Panc1 (cell line): Measurements from ENCODE around the gene TAB3. TPM values are rescaled to one million over a fixed set of nuclear protein-coding genes. Genes with fewer than 3 reads are reported as not detected.

ENCODE experiments used
- ATAC-seq: fragments of 200-7000 bp; cut with Tn5 transposase; 2 replicates; pipeline ENCODE4 v1.9.1; 2020; ENCODE audit warnings: mild to moderate bottlenecking, moderate library complexity
- BruUV-seq: library from RNA; stranded (reverse); fragments of 400-500 nt; replicated peaks from 2 replicates; lab custom pipeline; 2021; lab: Mats Ljungman, UMichigan
- CTCF ChIA-PET: fragments of 300-600 bp; sonication (Branson Sonifier 250); formaldehyde crosslinking; loops from one replicate; lab custom pipeline; 2022; ENCODE audit warnings: antibody characterized with exemption; lab: Charles Lee
- POLR2A ChIA-PET: fragments of 300-600 bp; sonication (Branson Sonifier 250); formaldehyde crosslinking; loops from one replicate; lab custom pipeline; 2022; ENCODE audit warnings: antibody characterized with exemption; lab: Charles Lee
- DNase-seq: peaks from one replicate; pipeline ENCODE4 v3.0.0-alpha.2; 2010; ENCODE audit warnings: low read depth, low spot score
- H3K27ac ChIP-seq: 2 replicates; pipeline ENCODE4 v1.5.1; 2011; ENCODE audit warnings: mild to moderate bottlenecking, low read length, inconsistent platforms
- H3K27me3 ChIP-seq: fragments of 200-500 bp; sonication (Bioruptor generic); 2 replicates; pipeline ENCODE4 v1.6.0; 2014; ENCODE audit warnings: low read length, inconsistent platforms; ENCODE audit not compliant: control insufficient read depth, insufficient read depth
- H3K36me3 ChIP-seq: fragments of 200-500 bp; sonication (Bioruptor generic); 2 replicates; pipeline ENCODE4 v1.5.1; 2014; ENCODE audit warnings: inconsistent platforms, mild to moderate bottlenecking, low read length, moderate library complexity; ENCODE audit not compliant: control insufficient read depth, insufficient read depth
- H3K4me1 ChIP-seq: 2 replicates; pipeline ENCODE4 v1.5.1; 2011; ENCODE audit warnings: inconsistent platforms, mild to moderate bottlenecking, low read length, moderate library complexity; ENCODE audit not compliant: control insufficient read depth, insufficient read depth
- H3K4me3 ChIP-seq, 2 experiments: 2 replicates each; pipeline ENCODE4 v1.5.1; 2011 to 2012; ENCODE audit warnings: low read depth in 2 of 2, low read length in 2 of 2, mild to moderate bottlenecking in 2 of 2, inconsistent platforms in 1 of 2, moderate library complexity in 1 of 2
- H3K9me3 ChIP-seq: fragments of 200-500 bp; sonication (Bioruptor generic); 2 replicates; pipeline ENCODE4 v1.5.1; 2014; ENCODE audit warnings: low read depth, mild to moderate bottlenecking, inconsistent platforms, low read length, moderate library complexity; ENCODE audit not compliant: control insufficient read depth, insufficient read depth
- POLR2AphosphoS5 ChIP-seq: IDR thresholded peaks from 2 replicates; pipeline ENCODE4 v1.6.1; 2012; ENCODE audit warnings: mild to moderate bottlenecking, low read depth, low read length, moderate library complexity
- SIN3A ChIP-seq: IDR thresholded peaks from 2 replicates; pipeline ENCODE4 v1.6.1; 2012; ENCODE audit warnings: low read depth, mild to moderate bottlenecking, low read length, moderate library complexity, borderline replicate concordance; ENCODE audit not compliant: insufficient read depth
- TCF7L2 ChIP-seq: IDR thresholded peaks from 2 replicates; pipeline ENCODE4 v1.6.1; 2011; ENCODE audit warnings: mild to moderate bottlenecking, low read depth, low read length, inconsistent platforms
- in situ Hi-C: cut with HindIII; loops from 2 replicates; pipeline ENCODE4 v1.10.0; 2016; ENCODE audit warnings: low sequenced_read_pairs, low pct_unique_long_range_greater_than_20kb
- intact Hi-C: fragments of 100-400 bp; cut with micrococcal nuclease; formaldehyde crosslinking; loops from one replicate; pipeline ENCODE4 v1.10.0; 2022; ENCODE audit not compliant: unreplicated experiment
- total RNA-seq: library from RNA; stranded (reverse); gene quantifications from one replicate; pipeline ENCODE4 v1.2.1, GENCODE V29; 2021; ENCODE audit not compliant: unreplicated experiment
- TF ChIP-seq, protein P1 (sequence below), 2 experiments: IDR thresholded peaks; 2 replicates each; pipeline ENCODE4 v1.6.1; 2011 to 2012; ENCODE audit warnings: low read depth in 2 of 2, control low read depth in 1 of 2, low read length in 1 of 2, mild to moderate bottlenecking in 1 of 2, moderate library complexity in 1 of 2; ENCODE audit not compliant: insufficient read depth in 1 of 2
- TF ChIP-seq, protein P2 (sequence below): fragments of 450-650 bp; IDR thresholded peaks from 2 replicates; pipeline ENCODE4 v1.5.1; 2017; ENCODE audit warnings: mild to moderate bottlenecking

TAB3 gene
- total RNA-seq, 1 experiment from 2014 or later, result 7.7 TPM

DNA sequence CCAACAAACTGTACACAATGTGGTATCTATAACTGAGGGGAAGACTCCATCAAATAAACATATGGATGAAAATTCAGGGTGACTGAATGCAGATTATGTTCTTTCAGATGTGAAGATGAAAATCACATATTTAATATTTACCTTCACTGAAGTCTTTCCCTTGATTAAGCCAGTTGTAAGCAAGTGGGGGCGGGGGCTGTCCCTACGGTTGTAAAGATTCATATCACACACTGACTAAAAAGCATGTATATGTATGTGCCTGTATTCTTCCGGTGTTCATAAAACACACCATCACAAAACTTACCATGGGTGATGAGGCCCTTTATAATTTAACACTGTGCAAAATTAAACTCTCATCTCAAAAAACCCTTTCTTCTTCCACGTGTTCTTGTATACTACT lies 1.3 kb downstream of the TAB3 start:
- POLR2A ChIA-PET, result no interaction called here
- Histone ChIP-seq H3K27ac (no peak overlapping the region), H3K4me1 (no peaks in the 10 kb centered on the region; the same call in 1 of the 2 replicates), H3K27me3 (no peaks in the 10 kb centered on the region), H3K9me3 (no peaks in the 10 kb centered on the region), H3K4me3 (peak overlapping the region in 1 of 2 experiments; percentile 57; a peak in 2 of 4 replicates), H3K36me3 (no peaks in the 10 kb centered on the region)
- ATAC-seq, result no peak
- in situ Hi-C loops, result no loop called here
- BruUV-seq, result no TSS peak
- intact Hi-C loops, result no loop called here
- CTCF ChIA-PET, result no interaction called here
- TF ChIP-seq, protein P1, sequence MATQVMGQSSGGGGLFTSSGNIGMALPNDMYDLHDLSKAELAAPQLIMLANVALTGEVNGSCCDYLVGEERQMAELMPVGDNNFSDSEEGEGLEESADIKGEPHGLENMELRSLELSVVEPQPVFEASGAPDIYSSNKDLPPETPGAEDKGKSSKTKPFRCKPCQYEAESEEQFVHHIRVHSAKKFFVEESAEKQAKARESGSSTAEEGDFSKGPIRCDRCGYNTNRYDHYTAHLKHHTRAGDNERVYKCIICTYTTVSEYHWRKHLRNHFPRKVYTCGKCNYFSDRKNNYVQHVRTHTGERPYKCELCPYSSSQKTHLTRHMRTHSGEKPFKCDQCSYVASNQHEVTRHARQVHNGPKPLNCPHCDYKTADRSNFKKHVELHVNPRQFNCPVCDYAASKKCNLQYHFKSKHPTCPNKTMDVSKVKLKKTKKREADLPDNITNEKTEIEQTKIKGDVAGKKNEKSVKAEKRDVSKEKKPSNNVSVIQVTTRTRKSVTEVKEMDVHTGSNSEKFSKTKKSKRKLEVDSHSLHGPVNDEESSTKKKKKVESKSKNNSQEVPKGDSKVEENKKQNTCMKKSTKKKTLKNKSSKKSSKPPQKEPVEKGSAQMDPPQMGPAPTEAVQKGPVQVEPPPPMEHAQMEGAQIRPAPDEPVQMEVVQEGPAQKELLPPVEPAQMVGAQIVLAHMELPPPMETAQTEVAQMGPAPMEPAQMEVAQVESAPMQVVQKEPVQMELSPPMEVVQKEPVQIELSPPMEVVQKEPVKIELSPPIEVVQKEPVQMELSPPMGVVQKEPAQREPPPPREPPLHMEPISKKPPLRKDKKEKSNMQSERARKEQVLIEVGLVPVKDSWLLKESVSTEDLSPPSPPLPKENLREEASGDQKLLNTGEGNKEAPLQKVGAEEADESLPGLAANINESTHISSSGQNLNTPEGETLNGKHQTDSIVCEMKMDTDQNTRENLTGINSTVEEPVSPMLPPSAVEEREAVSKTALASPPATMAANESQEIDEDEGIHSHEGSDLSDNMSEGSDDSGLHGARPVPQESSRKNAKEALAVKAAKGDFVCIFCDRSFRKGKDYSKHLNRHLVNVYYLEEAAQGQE (IDR thresholded peaks at IDR 0.05; ENCODE audit: insufficient read depth in 1 of 2, low read depth in 2 of 2, low read length in 1 of 2), result no peak
- TF ChIP-seq SIN3A (no peak), POLR2AphosphoS5 (no peak), TCF7L2 (no peak)
- TF ChIP-seq, protein P2, sequence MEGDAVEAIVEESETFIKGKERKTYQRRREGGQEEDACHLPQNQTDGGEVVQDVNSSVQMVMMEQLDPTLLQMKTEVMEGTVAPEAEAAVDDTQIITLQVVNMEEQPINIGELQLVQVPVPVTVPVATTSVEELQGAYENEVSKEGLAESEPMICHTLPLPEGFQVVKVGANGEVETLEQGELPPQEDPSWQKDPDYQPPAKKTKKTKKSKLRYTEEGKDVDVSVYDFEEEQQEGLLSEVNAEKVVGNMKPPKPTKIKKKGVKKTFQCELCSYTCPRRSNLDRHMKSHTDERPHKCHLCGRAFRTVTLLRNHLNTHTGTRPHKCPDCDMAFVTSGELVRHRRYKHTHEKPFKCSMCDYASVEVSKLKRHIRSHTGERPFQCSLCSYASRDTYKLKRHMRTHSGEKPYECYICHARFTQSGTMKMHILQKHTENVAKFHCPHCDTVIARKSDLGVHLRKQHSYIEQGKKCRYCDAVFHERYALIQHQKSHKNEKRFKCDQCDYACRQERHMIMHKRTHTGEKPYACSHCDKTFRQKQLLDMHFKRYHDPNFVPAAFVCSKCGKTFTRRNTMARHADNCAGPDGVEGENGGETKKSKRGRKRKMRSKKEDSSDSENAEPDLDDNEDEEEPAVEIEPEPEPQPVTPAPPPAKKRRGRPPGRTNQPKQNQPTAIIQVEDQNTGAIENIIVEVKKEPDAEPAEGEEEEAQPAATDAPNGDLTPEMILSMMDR, result no peak
- no peak for DNase-seq

GRCh38 chrX:30887288-30887687 lies 1.8 kb downstream of the TAB3 start:
- Histone ChIP-seq H3K27me3 (no peaks in the 10 kb centered on the region), H3K4me1 (no peaks in the 10 kb centered on the region; the same call in 1 of the 2 replicates), H3K27ac (no peak overlapping the region), H3K4me3 (no peak overlapping the region), H3K36me3 (no peaks in the 10 kb centered on the region), H3K9me3 (no peaks in the 10 kb centered on the region)
- in situ Hi-C loops, result no loop called here
- ChIA-PET CTCF (no interaction called here), POLR2A (no interaction called here)
- intact Hi-C loops, result no loop called here
- DNase-seq (no peak), ATAC-seq (no peak)
- no peak for TF ChIP-seq POLR2AphosphoS5
- TF ChIP-seq, protein P2, result no peak
- TF ChIP-seq TCF7L2, result no peak
- TF ChIP-seq SIN3A, result no peak
- TF ChIP-seq, protein P1 (IDR thresholded peaks at IDR 0.05; ENCODE audit: insufficient read depth in 1 of 2, low read depth in 2 of 2, low read length in 1 of 2), result no peak
- BruUV-seq, result no TSS peak
